SK-N-SH treated with all-trans-retinoic acid at 6 μM for 48 hours (cell line): ENCODE results near the gene OSMR.

Source experiments
- ATAC-seq: fragments of 200-7000 bp; cut with Tn5 transposase; 3 replicates; pipeline ENCODE4 v1.9.1; 2020; ENCODE audit warnings: mild to moderate bottlenecking, moderate library complexity
- ARNTL ChIP-seq: fragments of 450-650 bp; formaldehyde crosslinking; IDR thresholded peaks from 2 replicates; pipeline ENCODE4 v1.5.0; 2020; ENCODE audit warnings: low read depth, mild to moderate bottlenecking, moderate library complexity, borderline replicate concordance
- BACH2 ChIP-seq: fragments of 250-450 bp; sonication (Bioruptor Pico); IDR thresholded peaks from 2 replicates; pipeline ENCODE4 v1.9.0; 2021; ENCODE audit warnings: mild to moderate bottlenecking, borderline replicate concordance
- CSDC2 ChIP-seq: fragments of 250-450 bp; sonication (Bioruptor Pico); IDR thresholded peaks from 2 replicates; pipeline ENCODE4 v1.5.0; 2020; ENCODE audit warnings: mild to moderate bottlenecking, moderate library complexity
- ESRRG ChIP-seq: fragments of 250-450 bp; sonication (Bioruptor Pico); IDR thresholded peaks from 2 replicates; pipeline ENCODE4 v1.6.1; 2021; ENCODE audit warnings: mild to moderate bottlenecking
- ISL1 ChIP-seq: fragments of 250-450 bp; sonication (Bioruptor Pico); IDR thresholded peaks from 2 replicates; pipeline ENCODE4 v2.1.2; 2022; ENCODE audit warnings: mild to moderate bottlenecking, moderate library complexity
- OSR1 ChIP-seq: fragments of 250-450 bp; sonication (Bioruptor Pico); IDR thresholded peaks from 2 replicates; pipeline ENCODE4 v1.8.0; 2022; ENCODE audit warnings: moderate library complexity, mild to moderate bottlenecking, inconsistent platforms
- PPARA ChIP-seq: fragments of 250-450 bp; sonication (Bioruptor Pico); IDR thresholded peaks from 2 replicates; pipeline ENCODE4 v1.5.0; 2020; ENCODE audit warnings: mild to moderate bottlenecking, borderline replicate concordance
- RARB ChIP-seq: fragments of 250-450 bp; sonication (Bioruptor Pico); IDR thresholded peaks from 2 replicates; pipeline ENCODE4 v1.8.0; 2021; ENCODE audit warnings: mild to moderate bottlenecking, moderate library complexity
- SNAI2 ChIP-seq: fragments of 250-450 bp; sonication (Bioruptor Pico); IDR thresholded peaks from 2 replicates; pipeline ENCODE4 v1.5.0; 2020; ENCODE audit warnings: mild to moderate bottlenecking, moderate library complexity
- TCF4 ChIP-seq: fragments of 250-450 bp; sonication (Bioruptor Pico); IDR thresholded peaks from 2 replicates; pipeline ENCODE4 v1.8.0; 2021; ENCODE audit warnings: mild to moderate bottlenecking, moderate library complexity, borderline replicate concordance
- TOX ChIP-seq: fragments of 250-450 bp; sonication (Bioruptor Pico); IDR thresholded peaks from 2 replicates; pipeline ENCODE4 v1.8.0; 2021; ENCODE audit warnings: mild to moderate bottlenecking, moderate library complexity, borderline replicate concordance
- ZC3H10 ChIP-seq: fragments of 250-450 bp; sonication (Bioruptor Pico); IDR thresholded peaks from 2 replicates; pipeline ENCODE4 v1.5.1; 2021; ENCODE audit warnings: mild to moderate bottlenecking, moderate library complexity
- ZFP3 ChIP-seq: fragments of 250-450 bp; sonication (Bioruptor Pico); IDR thresholded peaks from 2 replicates; pipeline ENCODE4 v1.5.0; 2020; ENCODE audit warnings: mild to moderate bottlenecking, moderate library complexity
- ZFP30 ChIP-seq: fragments of 450-650 bp; formaldehyde crosslinking; IDR thresholded peaks from 2 replicates; pipeline ENCODE4 v1.5.0; 2022; ENCODE audit warnings: mild to moderate bottlenecking, moderate library complexity
- ZNF565 ChIP-seq: fragments of 450-650 bp; formaldehyde crosslinking; conservative IDR thresholded peaks from 2 replicates; pipeline ENCODE4 v1.5.0; 2020; ENCODE audit warnings: low read depth, mild to moderate bottlenecking, moderate library complexity
- ZNF70 ChIP-seq: fragments of 450-650 bp; formaldehyde crosslinking; IDR thresholded peaks from 2 replicates; pipeline ENCODE4 v1.5.0; 2020; ENCODE audit warnings: mild to moderate bottlenecking, moderate library complexity
- ZNF8 ChIP-seq: fragments of 450-650 bp; formaldehyde crosslinking; IDR thresholded peaks from 2 replicates; pipeline ENCODE4 v1.5.0; 2020; ENCODE audit warnings: mild to moderate bottlenecking, moderate library complexity
- TF ChIP-seq, protein P1 (sequence below): fragments of 250-450 bp; sonication (Bioruptor Pico); IDR thresholded peaks from 2 replicates; pipeline ENCODE4 v1.5.1; 2021; ENCODE audit warnings: mild to moderate bottlenecking, moderate library complexity
- TF ChIP-seq, protein P2 (sequence below): fragments of 250-450 bp; sonication (Bioruptor Pico); IDR thresholded peaks from 2 replicates; pipeline ENCODE4 v1.8.0; 2020; ENCODE audit warnings: mild to moderate bottlenecking, moderate library complexity, borderline replicate concordance
- TF ChIP-seq, protein P3 (sequence below): fragments of 250-450 bp; sonication (Bioruptor Pico); IDR thresholded peaks from 2 replicates; pipeline ENCODE4 v1.5.1; 2020; ENCODE audit warnings: low read depth, mild to moderate bottlenecking, moderate library complexity
- TF ChIP-seq, protein P4 (sequence below): fragments of 250-450 bp; sonication (Bioruptor Pico); IDR thresholded peaks from 2 replicates; pipeline ENCODE4 v1.8.0; 2021; ENCODE audit warnings: low read depth, mild to moderate bottlenecking, moderate library complexity, borderline replicate concordance

Gene OSMR

DNA sequence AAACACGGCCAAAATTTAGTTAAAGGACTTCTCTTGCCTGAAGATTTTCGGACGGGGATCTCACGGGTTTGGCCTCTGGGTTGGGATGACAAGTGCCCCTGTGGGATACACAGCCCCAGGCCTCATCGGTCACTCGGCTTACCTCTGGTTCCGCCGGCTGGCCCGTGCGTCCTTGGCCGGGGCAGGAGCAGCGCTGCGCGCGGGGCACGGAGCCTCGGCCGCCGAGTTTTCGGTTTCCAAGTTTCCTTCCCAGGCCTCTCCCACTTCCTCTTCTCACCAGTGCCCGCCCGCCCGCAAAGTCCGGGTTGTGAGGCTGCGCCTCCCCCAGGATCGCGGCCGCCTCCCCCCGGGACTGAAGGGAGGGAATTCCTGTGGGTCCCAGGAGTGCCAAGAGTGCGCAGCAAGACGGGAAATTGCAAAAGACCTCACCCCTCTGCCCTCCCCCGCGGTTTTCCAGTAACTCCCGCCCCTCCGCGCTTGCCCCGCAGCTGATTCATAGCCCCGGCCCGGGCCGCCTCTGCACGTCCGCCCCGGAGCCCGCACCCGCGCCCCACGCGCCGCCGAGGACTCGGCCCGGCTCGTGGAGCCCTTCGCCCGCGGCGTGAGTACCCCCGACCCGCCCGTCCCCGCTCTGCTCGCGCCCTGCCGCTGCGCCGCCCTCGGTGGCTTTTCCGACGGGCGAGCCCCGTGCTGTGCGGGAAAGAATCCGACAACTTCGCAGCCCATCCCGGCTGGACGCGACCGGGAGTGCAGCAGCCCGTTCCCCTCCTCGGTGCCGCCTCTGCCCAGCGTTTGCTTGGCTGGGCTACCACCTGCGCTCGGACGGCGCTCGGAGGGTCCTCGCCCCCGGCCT is at the start of gene OSMR:
OSMR (plus strand) TSS at position 487 of the 853 bp plus-strand sequence. CDS start 23,033 bp downstream, outside the sequence.
- ATAC-seq: peak; percentile 91

DNA sequence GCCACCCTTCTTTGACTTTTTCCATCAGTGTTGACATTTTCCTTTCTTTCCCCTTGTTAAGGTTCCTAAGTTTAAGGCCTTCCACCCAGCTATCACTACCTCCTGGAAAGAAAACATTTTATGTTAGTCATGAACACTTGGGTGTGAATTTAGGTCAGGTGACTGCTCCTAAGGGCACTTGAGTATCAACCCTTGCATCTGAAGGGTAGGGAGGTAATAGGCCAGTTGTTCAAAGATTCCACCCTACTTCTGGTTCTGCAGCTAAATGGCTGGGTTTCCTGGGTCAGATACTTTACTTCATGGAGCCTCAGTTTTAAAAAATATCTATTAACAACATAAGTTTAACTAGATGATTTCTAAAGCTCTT is 49.1 kb upstream of the OSMR start:
- TF ChIP-seq ZFP30 (CRISPR knock-in tag): no peak
- TF ChIP-seq ARNTL (CRISPR knock-in tag): no peak
- no peak for TF ChIP-seq SNAI2 (CRISPR knock-in tag)
- TF ChIP-seq ISL1 (CRISPR knock-in tag): no peak
- TF ChIP-seq ZFP3 (CRISPR knock-in tag): no peak
- no peak for TF ChIP-seq BACH2 (CRISPR knock-in tag)
- TF ChIP-seq CSDC2 (CRISPR knock-in tag): no peak
- TF ChIP-seq RARB (CRISPR knock-in tag): no peak
- TF ChIP-seq ZNF8 (CRISPR knock-in tag): no peak
- TF ChIP-seq, protein P1, sequence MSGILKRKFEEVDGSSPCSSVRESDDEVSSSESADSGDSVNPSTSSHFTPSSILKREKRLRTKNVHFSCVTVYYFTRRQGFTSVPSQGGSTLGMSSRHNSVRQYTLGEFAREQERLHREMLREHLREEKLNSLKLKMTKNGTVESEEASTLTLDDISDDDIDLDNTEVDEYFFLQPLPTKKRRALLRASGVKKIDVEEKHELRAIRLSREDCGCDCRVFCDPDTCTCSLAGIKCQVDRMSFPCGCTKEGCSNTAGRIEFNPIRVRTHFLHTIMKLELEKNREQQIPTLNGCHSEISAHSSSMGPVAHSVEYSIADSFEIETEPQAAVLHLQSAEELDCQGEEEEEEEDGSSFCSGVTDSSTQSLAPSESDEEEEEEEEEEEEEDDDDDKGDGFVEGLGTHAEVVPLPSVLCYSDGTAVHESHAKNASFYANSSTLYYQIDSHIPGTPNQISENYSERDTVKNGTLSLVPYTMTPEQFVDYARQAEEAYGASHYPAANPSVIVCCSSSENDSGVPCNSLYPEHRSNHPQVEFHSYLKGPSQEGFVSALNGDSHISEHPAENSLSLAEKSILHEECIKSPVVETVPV (CRISPR knock-in tag): no peak
- no peak for TF ChIP-seq ZNF565

More for the DNA sequence above, at the start of gene OSMR:
- TF ChIP-seq ZNF565: no peak
- TF ChIP-seq ZC3H10 (CRISPR knock-in tag): 0 out of 2 replicates have a peak, but pooled peaks have one; percentile 24
- TF ChIP-seq, protein P2, sequence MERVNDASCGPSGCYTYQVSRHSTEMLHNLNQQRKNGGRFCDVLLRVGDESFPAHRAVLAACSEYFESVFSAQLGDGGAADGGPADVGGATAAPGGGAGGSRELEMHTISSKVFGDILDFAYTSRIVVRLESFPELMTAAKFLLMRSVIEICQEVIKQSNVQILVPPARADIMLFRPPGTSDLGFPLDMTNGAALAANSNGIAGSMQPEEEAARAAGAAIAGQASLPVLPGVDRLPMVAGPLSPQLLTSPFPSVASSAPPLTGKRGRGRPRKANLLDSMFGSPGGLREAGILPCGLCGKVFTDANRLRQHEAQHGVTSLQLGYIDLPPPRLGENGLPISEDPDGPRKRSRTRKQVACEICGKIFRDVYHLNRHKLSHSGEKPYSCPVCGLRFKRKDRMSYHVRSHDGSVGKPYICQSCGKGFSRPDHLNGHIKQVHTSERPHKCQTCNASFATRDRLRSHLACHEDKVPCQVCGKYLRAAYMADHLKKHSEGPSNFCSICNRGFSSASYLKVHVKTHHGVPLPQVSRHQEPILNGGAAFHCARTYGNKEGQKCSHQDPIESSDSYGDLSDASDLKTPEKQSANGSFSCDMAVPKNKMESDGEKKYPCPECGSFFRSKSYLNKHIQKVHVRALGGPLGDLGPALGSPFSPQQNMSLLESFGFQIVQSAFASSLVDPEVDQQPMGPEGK (CRISPR knock-in tag): peak; percentile 100
- TF ChIP-seq PPARA: no peak
- no peak for TF ChIP-seq ZNF70 (CRISPR knock-in tag)
- TF ChIP-seq, protein P3, sequence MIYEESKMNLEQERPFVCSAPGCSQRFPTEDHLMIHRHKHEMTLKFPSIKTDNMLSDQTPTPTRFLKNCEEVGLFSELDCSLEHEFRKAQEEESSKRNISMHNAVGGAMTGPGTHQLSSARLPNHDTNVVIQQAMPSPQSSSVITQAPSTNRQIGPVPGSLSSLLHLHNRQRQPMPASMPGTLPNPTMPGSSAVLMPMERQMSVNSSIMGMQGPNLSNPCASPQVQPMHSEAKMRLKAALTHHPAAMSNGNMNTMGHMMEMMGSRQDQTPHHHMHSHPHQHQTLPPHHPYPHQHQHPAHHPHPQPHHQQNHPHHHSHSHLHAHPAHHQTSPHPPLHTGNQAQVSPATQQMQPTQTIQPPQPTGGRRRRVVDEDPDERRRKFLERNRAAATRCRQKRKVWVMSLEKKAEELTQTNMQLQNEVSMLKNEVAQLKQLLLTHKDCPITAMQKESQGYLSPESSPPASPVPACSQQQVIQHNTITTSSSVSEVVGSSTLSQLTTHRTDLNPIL (CRISPR knock-in tag): no peak
- TF ChIP-seq TOX (CRISPR knock-in tag): peak; percentile 14; the same call in 1 of the 2 replicates
- TF ChIP-seq OSR1 (CRISPR knock-in tag): no peak
- no peak for TF ChIP-seq ZFP30 (CRISPR knock-in tag)
- TF ChIP-seq RARB (CRISPR knock-in tag): no peak
- no peak for TF ChIP-seq ESRRG

DNA sequence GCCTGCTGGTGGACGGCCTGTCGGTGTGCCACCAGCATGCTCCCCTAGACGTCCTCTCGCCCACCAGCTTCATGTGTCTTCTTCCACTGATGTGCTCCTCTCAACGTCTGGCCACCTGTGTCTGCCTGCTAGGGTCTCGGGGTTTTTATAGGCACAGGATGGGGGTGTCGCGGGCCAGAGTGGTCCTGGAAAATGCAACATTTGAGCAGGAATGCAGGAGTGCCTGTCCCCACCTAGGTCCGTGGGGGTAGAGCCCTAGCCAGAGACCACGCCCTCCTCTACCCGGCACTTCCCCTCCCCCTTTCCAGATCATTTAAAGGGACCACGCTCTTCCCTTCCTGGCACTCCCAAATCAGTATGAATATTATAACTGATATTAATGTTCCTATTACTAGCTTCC is 48.0 kb upstream of the OSMR start:
- no peak for TF ChIP-seq TOX (CRISPR knock-in tag)
- no peak for TF ChIP-seq ZFP30 (CRISPR knock-in tag)
- TF ChIP-seq OSR1 (CRISPR knock-in tag): no peak
- TF ChIP-seq TCF4: no peak
- TF ChIP-seq, protein P3 (CRISPR knock-in tag): no peak
- no peak for TF ChIP-seq ISL1 (CRISPR knock-in tag)
- TF ChIP-seq RARB (CRISPR knock-in tag): no peak
- TF ChIP-seq PPARA: no peak
- TF ChIP-seq ZFP3 (CRISPR knock-in tag): no peak
- TF ChIP-seq, protein P4, sequence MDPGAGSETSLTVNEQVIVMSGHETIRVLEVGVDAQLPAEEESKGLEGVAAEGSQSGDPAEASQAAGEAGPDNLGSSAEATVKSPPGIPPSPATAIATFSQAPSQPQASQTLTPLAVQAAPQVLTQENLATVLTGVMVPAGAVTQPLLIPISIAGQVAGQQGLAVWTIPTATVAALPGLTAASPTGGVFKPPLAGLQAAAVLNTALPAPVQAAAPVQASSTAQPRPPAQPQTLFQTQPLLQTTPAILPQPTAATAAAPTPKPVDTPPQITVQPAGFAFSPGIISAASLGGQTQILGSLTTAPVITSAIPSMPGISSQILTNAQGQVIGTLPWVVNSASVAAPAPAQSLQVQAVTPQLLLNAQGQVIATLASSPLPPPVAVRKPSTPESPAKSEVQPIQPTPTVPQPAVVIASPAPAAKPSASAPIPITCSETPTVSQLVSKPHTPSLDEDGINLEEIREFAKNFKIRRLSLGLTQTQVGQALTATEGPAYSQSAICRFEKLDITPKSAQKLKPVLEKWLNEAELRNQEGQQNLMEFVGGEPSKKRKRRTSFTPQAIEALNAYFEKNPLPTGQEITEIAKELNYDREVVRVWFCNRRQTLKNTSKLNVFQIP (CRISPR knock-in tag): no peak
- TF ChIP-seq ZC3H10 (CRISPR knock-in tag): no peak
- no peak for TF ChIP-seq ZNF565
- no peak for ATAC-seq

More for the DNA sequence above, 49.1 kb upstream of the OSMR start:
- ATAC-seq: no peak
